H1 (cell line): ENCODE results near the gene TNPO3. TPM values are rescaled to one million over a fixed set of nuclear protein-coding genes. Genes with fewer than 3 reads are reported as not detected.

Experiments
- CHD1 ChIP-seq: IDR thresholded peaks from 2 replicates; pipeline ENCODE4 v1.6.1; 2012; ENCODE audit warnings: low read depth, low read length, improper control_type of control experiment
- CTCF ChIP-seq, 3 experiments: IDR thresholded peaks; 1 replicate in 2 of 3; 2 replicates in 1 of 3; pipeline versions ENCODE4 v1.5.1 to v1.6.1; 2011; ENCODE audit warnings: low read length in 3 of 3, mild to moderate bottlenecking in 3 of 3, inconsistent platforms in 2 of 3, low read depth in 1 of 3, moderate library complexity in 1 of 3; ENCODE audit not compliant: insufficient read depth in 1 of 3; ENCODE audit errors: control extremely low read depth in 1 of 3
- FOSL1 ChIP-seq: IDR thresholded peaks from 2 replicates; pipeline ENCODE4 v1.6.1; 2011; ENCODE audit warnings: mild to moderate bottlenecking, low read depth, low read length, moderate library complexity; ENCODE audit not compliant: insufficient read depth
- NRF1 ChIP-seq: IDR thresholded peaks from 2 replicates; pipeline ENCODE4 v1.6.1; 2011; ENCODE audit warnings: mild to moderate bottlenecking, low read depth, low read length, improper control_type of control experiment
- ZNF274 ChIP-seq: IDR thresholded peaks from 2 replicates; pipeline ENCODE4 v1.7.0; 2012; ENCODE audit warnings: low read length, borderline replicate concordance; ENCODE audit errors: extremely low read depth
- polyA plus RNA-seq, 7 experiments: library from polyadenylated mRNA; depleted of rRNA in 3 of 7; stranded (reverse) in 5 of 7; unstranded in 2 of 7; fragments of >200 nt in 5 of 7; fragments of 200-250 nt in 2 of 7; gene quantifications; 1 replicate in 5 of 7; 2 replicates in 1 of 7; 4 replicates in 1 of 7; pipeline versions ENCODE4 v1.2.1 to v1.2.3, GENCODE V29; 2011 to 2013; ENCODE audit warnings: missing spikeins in 2 of 7, mixed read lengths in 2 of 7
- total RNA-seq: library from RNA; stranded (reverse); fragmentation: NEBNext Ultra II Directional; extraction: Animal tissue kit (Norgen Biotek cat#: 25700); gene quantifications from 2 replicates; pipeline ENCODE4 v1.2.1, GENCODE V29; 2021

TNPO3 gene
- total and polyA plus RNA-seq, 2 of the 8 experiments (the other 6 are each of a cell fraction or from before 2014, with no cell fraction given) = 67.6 to 99.2 TPM

DNA sequence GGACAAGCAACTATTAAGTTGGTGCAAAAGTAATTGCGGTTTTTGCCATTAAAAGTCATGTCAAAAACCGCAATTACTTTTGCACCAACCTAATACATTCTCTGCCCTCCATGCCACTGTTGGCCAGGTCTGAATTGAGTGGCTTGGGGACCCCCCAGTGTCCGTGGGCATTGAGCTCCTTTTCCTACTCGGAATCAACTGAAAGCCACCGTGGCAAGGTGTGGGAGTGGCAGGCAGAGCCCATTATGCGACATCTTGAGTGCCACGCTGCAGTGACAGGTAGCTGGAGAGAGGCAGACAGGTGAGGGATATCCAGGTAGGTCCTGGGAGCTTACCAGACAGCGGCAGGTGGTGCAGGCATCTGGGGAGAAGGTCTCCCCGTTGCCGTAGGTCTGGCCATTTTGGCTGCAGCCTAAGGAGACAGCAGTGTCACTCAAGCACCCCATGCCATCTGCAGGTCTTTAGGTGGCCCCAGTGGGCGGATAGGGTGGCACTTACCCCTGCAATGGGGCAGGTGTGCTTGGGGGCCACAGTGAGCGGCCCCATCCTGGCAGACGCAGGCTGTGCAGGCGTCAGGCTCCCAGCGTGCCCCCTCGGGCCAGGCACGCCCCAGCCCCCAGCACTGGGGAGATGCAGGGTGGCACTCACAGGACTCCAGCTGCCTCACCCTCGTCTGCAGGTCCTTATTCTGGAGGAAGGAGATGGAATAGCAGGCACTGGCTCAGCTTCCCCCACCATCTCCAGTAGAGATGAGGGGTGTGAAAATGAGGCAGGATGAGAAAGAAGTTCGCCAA, 147.9 kb downstream of the TNPO3 start (continued):
- TF ChIP-seq CTCF (IDR thresholded peaks at IDR 0.05; ENCODE audit: control extremely low read depth in 1 of 3, insufficient read depth in 1 of 3, low read depth in 1 of 3, low read length in 3 of 3) (no peak), FOSL1 (no peak), NRF1 (no peak), ZNF274 (no peak), CHD1 (no peak)
